CD4-positive, alpha-beta T cell treated with Interleukin-6 for 4 hours (primary cell): ENCODE measurements around the gene THUMPD1.
"Not testable (repeated sequence)": the region's sequence is repeated elsewhere in the genome, so short reads cannot be mapped to it uniquely, and the experiment has no call there.

Experiments
- DNase-seq: peaks from one replicate; pipeline ENCODE4 v3.0.0-alpha.2; 2020; ENCODE audit warnings: mixed read lengths

THUMPD1 gene

DNA sequence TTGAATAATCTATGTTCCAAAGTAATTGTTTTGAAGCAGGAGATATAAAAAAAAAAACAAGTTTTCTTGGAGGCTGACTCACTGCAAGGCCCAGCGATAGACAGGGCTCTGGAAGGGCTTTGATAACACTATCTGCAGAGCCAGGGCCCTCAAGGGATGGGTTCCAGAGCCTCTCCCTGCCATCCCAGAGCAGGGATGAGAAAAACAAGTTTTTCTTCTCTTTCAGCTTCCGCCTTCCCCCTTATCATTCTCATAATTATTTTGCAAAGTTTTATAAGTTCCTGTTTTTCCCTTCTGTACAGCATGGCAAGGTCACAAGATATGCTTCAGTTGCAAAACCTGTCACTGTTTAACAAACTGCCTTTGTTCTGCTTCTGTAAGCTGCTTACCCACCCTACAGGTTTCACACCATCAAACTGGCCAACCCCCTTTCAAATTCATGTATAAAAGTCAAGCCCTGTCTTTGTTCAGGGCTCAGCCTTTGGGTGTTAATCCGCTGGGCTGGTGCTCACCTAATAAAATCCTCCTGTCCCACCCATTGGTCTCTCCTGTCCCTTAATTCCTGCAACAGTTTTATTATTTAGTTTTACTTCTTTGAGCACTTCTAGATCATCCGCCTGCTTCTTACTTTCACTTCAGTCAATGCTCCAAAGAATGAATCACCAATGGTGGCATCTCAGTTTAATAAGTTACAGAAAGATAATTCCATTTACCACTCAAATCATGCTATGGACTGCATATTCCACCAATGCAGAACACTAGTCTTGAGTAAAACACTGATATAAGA lies 5.6 kb upstream of the THUMPD1 start:
- no peak for DNase-seq

DNA sequence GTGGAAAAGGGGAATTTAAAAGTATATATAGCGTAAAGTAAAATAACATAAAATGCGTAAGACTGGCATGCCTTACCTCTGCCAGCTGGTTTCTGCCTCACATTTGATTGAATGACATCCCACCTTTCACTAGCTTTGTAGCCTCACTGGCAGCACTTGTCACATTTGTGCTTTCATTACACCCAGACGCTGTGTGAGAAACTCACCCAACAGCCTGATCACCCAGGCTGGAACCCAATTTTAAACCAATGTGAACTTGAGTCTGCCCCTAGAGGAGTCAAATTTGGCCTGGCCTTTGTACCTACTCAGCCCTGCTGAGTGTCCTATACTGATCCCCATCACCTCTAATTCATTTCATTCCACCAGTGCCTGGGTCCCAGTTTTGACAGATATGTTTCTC lies 4.8 kb upstream of the THUMPD1 start:
- no peak for DNase-seq

DNA sequence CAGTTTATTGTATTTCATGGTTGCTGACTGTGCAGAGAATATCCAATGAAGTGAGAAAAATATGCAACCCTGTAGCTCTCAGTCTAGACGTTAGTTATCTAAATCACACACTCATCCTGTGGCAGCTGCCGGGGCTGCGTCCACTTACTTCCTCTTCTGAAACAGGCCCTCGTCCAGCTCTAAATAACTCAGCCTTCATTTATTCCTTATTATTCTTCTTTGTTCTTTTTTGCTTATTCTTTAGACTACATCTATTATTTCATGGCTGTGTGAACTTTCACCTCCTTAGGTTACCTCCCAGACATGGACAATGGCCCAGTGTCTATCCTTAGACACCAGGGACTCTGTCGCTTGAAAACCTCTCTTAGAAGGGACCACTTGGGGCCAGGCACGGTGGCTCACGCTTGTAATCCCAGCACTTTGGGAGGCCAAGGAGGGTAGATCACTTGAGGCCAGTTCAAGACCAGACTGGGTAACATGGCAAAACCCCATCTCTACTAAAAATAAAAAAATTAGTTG lies 3.4 kb upstream of the THUMPD1 start:
- DNase-seq, result no peak

DNA sequence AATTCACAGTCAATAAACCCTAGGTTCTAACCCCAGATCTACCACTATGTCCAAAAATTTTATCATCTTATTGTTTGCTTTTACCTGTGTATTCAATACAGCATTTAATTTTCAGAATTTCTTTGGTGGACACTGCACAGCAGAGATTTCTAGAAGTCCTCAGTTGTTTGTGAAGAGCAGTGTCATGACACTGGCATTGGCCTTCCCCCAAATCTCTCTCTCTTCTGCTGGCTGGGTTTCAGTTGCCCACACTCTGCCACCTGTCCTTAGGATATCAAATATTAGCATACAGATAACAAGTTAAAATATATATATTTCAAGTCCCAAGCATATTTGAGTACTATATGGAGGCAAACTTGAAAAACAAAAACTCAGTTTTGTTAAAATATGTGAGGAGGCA lies 2.0 kb upstream of the THUMPD1 start:
- DNase-seq, result no peak

DNA sequence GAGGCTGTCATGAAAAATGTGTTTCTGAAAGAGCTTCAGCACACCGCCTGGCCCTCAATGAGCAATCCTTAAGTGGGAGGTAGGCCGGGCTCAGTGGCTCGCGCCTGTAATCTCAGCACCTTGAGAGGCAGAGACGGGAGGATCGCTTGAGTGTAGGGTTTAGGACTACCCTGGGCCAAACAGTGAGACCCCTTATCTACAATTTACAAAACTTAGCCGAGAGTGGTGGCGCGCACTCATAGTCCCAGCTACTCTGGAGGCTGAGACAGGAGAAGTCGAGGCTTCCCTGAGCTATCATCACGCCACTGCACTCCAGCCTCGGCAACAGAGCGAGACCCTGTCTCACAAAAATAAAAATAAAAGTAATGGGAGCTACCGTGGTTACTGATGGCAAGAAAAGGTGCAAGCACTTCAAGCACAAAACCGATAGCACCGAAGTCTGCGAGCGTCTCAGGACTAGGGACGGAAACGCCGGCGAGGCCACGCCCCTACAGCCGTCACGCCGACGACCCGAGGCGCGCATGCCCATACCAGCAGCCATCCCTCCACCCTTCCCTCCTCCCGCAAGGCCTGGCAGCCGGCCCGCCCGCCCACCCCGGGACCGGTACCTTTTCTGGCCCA lies 607 bp downstream of the THUMPD1 start:
- peak; percentile 94 for DNase-seq

DNA sequence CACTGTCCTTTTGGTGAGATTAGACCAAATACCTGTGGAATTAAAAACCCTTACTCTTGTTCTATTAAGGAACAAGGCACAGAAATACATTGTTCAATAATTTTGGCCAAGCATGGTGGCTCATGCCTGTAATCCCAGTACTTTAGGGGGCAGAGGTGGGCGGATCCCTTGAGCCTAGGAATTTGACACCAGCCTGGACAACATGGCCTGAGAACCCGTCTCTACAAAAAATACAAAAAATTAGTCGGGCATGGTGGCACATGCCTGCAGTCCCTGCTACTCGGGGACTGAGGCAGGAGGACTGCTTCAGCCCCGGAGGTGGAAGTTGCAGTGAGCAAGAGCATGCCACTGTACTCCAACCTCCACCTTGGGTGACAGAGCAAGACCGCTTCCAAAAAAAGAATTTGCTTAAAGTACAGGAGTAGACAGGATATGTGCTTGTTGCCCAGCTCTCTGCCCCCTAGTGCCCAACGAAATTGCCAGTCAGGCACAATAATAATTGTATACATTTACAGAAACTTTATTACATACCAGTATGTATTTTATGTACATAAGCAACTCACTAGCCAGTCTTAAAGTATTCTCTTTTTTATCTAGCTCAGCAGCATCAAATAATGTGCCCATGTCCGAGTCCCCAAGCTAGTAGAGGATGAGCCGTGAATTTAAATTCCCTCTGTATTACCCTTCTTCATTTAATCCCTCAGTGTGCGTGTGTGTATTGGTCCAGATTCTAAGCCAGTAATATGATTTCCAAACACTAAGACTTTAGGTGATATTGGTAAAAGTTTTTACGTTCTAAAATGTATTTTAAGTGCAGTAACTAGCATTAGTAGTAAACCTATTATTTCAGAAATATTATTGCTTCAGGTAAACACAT lies 1.4 kb downstream of the THUMPD1 start:
- peak; percentile 22 for DNase-seq

DNA sequence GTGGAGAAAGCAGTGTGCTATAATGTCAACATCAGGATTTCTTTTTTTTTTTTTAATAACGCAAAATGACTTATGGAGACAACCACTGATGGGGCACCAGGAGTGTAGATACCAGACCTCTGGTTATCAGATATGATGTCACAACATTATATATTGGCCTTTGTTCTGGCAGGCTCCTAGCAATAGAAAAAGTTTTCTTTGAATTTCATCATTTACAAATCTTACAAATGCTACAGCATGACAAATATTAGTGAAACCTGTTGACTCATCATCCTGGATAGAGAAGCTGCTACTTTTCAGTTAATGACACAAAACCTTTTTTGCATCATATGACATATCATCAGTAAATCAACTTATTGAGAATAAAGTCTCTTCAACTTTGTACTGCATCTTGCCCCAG lies 6.1 kb downstream of the THUMPD1 start:
- DNase-seq, result no peak

DNA sequence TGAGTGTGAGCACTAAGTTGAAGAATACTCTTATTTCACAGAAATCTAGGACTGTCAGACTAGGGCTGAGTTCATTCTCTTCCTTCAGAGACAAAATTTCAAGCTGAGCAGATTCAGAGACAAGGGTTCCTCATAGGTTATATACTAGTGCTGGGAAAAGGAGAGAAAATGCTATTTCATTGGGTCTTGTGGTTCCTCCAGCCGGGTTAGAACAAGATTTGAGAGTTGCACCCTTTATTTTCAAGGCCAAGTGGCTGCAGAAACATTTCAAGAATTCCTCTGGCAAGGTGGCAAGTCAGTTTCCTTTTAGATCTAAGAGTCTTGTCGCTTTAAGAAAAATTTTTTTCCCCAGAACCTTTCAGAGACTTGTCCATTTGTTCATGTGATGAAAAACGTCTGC lies 6.8 kb downstream of the THUMPD1 start:
- no peak for DNase-seq

DNA sequence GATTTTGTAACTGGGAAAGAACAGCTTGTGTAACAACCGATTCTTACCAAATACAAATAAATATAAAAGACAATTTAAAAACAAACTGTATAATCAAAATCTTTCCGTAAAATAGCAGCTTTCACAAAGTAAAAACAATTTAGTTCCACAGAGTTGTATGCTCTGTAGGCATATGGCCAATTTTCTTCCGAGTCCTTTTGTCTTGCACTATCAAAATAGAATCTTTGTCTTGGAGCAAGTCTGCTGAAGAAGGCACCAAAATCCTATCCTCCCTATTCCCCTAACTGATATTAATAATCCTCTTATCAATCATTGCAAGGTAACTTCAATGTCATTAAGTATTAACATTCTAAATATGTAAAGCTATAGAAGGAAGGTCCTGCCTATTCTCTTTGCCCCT lies 7.6 kb downstream of the THUMPD1 start:
- no peak for DNase-seq

DNA sequence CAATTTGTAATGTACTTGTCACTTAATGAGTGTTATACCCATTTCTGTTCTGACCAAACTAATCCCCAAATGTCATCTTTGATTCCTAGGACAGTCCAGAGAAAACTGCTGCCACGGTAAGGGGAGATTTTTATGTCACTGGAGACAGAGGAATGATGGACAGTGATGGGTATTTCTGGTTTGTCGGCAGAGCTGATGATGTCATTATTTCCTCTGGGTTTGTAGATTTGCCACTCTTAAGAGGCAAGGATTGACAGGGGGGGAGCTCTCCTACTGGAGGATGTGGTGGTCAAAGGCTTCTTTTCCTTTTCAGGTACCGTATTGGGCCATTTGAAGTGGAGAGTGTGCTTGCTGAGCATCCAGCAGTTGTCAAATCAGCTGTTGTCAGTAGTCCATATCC lies 12.5 kb downstream of the THUMPD1 start:
- DNase-seq, result no peak

DNA sequence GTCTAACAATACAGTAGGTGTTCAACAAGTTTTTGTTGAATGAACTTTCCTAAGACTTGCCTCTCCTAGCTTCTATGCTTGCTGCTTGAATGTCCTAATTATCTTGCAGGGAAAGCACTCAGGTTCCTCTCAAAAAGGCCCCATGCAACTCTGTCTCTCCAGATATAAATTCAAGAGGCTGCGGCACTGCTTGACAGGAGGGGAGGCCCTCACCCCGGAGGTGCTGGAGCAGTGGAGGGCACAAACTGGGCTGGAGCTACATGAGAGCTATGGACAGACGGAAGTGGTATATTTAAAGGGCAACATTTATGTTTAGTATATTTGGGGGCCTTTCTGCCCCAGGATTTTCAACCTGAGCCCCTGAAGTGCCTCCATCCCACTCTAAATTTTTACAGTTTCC lies 14.4 kb downstream of the THUMPD1 start:
- no peak for DNase-seq

DNA sequence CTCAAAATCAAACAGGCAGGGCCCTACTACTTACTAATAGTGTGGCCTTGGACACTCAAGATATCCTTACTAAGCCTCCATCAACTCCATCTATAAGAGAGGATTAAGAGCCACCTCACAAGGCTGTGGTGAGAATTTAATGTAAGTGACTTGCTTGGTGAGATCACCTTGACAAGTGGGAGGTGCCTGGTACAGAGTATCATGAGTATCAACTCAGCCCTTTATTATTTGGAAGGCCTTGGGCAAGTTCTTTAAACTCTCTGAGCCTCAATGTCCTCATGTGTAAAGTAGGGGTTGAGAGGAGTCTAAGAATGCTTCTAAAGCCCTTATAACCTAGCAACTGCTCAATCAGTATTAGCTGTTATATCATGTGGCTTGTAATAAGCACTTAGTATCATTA lies 15.0 kb downstream of the THUMPD1 start:
- no peak for DNase-seq

DNA sequence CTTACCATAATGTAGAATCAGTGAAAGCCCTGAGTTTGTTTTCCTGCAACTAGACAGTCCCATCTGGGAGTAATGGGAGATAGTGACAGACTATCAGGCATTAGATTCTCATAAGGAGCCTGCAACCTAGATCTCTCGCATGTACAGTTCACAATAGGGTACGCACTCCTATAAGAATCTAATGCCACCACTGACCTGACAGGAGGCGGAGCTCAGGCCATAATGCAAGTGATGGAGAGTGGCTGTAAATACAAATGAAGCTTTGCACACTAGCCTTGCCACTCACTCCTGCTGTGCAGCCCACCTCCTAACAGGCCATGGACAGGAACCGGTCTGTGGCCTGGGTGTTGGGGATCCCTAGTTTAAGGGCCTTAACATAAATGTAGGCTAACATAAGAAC lies 21.4 kb downstream of the THUMPD1 start:
- no peak for DNase-seq

DNA sequence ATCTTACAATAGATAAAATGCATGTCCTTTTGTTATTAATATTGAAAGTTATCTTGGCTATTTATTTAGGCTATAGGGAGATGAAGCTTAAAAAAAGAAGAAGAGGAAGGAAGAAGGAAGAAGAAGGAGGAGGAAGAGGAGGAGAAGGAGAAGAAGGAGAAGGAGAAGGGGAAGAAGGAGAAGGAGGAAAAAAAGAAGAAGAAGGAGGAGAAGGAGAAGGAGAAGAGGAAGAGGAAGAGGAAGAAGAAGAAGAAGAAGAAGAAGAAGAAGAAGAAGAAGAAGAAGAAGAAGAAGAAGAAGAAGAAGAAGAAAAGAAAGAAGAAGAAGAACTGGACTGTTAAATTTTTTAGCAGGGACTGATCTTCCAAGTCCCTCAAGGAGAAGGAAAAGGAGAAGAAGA lies 23.9 kb downstream of the THUMPD1 start:
- DNase-seq, result not testable (repeated sequence)

DNA sequence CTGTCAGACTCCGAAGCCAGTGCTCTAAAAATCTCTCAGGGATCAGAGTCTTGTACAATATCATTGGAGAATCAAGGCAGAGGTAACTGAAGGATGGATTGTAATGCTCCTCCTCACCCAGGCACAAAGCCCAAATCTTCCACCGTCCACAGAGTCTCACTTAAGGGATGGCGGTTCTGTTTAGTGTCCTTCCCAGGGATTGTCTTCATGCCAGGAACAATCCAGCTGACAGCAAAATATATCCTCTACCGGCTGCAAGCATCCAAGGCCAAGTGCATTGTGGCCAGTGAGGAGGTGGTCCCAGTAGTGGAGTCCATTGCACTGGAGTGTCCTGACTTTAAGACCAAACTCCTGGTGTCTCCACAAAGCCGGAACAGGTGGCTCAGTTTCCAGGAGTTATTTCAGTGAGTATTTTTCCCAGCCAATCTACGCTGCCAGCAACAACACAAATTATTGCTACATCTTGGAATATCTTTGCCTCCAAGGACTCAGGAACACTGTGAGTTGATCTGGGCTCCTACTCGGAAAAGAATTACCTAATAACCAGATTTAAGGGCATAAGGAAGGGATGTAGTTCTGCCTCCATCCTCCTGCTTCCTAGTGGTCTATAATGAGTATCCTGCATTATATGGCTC lies 30.2 kb downstream of the THUMPD1 start:
- no peak for DNase-seq

DNA sequence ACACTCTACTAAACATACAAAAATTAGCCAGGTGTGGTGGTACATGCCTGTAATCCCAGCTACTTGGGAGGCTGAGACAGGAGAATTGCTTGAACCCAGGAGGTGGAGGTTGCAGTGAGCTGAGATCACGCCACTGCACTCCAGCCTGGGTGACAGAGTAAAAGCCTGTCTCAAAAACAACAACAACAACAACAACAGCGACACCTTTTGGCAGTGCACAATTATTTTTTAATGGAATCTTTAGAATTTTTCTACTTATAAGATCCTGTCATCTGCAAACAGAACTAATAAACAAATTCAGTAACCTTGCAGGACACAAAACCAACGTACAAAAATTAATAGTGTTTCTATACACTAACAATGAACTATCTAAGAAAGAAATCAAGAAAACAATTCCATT lies 33.5 kb downstream of the THUMPD1 start:
- DNase-seq, result not testable (repeated sequence)

DNA sequence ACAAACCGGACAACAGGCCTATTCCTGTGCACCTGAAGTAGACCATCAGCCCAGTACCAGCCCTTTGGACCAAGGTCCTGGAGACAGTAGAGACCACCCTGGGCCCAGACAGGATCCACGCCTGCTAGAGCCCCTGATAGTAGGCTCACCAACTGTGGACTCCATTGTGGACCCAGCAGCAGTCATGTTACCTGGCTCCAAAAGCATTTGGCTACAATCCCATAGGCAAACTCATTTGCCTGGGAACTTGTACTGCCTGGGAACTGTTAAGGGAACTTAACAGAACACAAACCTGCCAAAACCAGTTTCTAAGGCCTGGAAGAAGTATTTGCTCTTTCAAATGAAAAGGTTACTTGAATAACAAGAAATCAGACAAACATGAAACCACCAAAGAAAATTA lies 34.2 kb downstream of the THUMPD1 start:
- no peak for DNase-seq

DNA sequence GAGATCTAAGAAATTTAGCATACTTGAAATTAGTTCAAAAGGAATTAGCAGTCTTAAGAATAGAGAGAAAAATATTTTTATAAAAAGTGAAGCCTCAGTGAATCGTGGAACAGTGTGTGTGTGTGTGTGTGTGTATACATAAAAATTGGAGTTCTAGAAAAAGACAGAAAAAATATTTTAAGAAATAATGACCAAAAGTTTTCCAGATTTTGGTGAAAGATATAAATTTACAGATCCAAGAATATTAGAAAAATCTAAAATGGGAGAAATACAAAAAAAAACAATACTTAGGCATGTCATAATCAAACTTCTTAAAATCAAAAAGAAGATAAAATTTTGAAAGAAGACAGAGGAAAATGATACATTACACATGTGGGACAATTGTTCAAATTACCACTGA lies 35.6 kb downstream of the THUMPD1 start:
- DNase-seq, result not testable (repeated sequence)

DNA sequence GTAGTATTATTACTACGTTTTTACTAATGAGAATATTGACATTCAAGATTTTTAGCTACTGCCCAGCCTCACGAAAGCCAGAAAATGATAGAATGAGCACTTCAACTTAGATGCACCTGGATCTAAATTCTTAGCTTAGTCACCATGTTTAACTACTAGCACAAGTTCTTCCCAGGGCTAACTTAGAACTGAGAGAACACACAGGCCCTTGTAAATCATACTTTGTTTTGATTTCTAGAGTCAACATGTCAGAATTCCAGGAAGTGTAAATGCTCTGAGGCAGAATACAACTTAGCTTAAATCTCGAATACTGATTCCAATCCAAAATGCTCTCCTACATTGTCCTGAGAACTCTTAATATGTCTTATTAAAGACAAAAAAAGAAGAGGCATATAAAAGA lies 37.3 kb downstream of the THUMPD1 start:
- no peak for DNase-seq

DNA sequence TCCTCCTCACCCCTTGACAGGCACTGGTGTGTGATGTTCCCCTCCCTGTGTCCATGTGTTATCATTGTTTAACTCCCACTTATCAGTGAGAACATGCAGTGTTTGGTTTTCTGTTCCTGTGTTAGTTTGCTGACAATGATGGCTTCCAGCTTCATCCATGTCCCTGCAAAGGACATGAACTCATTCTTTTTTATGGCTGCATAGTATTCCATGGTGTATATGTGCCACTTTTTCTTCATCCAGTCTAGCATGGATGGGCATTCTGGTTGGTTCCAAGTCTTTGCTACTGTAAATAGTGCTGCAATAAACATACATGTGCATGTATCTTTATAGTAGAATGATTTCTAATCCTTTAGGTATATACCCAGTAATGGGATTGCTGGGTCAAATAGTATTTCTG lies 39.9 kb downstream of the THUMPD1 start:
- not testable (repeated sequence) for DNase-seq

DNA sequence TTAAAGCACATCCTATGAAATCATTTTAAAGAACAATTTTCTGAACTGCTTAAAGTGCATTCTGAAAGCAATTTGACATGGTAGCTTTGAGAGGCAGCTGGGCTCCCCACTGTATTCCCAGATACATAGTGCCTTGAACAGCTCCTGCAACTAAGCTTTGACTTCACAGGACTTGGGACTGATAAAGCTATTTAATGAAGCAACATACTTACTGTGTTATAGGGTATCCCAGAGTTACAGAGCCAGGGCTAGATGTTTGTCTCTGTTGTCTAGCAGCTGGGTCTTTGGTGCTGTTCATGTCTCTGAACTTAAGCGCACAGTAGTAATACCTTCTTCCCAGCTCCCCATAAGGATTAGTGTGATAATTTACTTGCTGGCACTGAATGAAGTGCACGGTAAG lies 45.0 kb downstream of the THUMPD1 start:
- no peak for DNase-seq

DNA sequence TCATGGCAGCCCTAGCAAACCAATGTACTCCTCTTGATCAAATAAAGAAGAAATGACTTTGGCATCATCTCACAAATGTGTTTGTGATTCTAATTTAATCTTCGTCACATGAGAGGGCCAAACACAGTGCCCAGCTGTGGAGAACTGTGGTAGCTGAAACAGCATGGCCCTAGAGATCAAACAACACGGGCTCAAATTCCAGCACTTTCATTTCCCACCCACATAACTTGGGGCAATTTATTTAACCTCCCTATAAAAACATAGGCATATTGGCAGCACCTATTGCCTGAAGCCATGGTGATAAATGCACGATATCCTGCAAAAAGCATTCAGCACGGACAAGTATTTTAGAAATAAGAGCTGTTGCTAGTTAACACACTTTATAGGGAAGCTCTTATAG lies 46.6 kb downstream of the THUMPD1 start:
- DNase-seq, result no peak

DNA sequence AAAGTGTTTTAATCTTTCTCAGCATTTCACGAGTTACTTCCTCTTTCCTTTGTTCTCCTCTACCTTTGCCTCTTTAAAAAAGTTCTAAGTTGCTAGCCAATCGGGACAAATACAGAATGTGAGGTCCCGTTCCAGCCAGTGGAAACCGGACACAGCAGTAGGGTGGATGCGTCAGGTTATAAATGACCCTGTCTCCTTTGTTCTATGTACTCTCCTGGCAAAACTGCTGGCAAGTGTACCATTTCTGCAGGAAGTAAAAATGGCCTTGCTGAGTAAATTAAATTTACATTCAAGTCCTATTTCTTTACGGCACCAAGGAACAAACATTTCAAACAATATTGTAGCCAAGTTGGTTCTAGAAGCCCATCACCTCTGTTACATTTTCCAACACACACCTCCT lies 47.5 kb downstream of the THUMPD1 start:
- DNase-seq, result not testable (repeated sequence)
